Liver (tissue), 9 donors: ENCODE measurements around the gene PSORS1C1. TPM values are rescaled to one million over a fixed set of nuclear protein-coding genes. Genes with fewer than 3 reads are reported as not detected.
A peak's percentile ranks its signal among the peaks of the same experiment; 100 is the strongest.

Experiments
- DNase-seq: peaks from one replicate; pipeline ENCODE4 v3.0.0-alpha.2; 2017; ENCODE audit warnings: low spot score
- H3K27ac ChIP-seq, 2 donors: one replicate each; pipeline ENCODE4 v1.7.0; 2013; ENCODE audit warnings: inconsistent platforms in 2 of 2, low read length in 2 of 2, control low read depth in 1 of 2, low read depth in 1 of 2, mild to moderate bottlenecking in 1 of 2
- H3K27me3 ChIP-seq, 4 donors: one replicate each; pipeline versions ENCODE4 v1.6.1 to v1.7.0; 2013; ENCODE audit warnings: low read length in 3 of 4, inconsistent platforms in 1 of 4, mild to moderate bottlenecking in 1 of 4, moderate library complexity in 1 of 4; ENCODE audit not compliant: control insufficient read depth in 4 of 4, insufficient read depth in 4 of 4
- H3K36me3 ChIP-seq, 4 donors: one replicate each; pipeline versions ENCODE4 v1.6.1 to v1.7.0; 2013; ENCODE audit warnings: low read length in 3 of 4, mild to moderate bottlenecking in 3 of 4, low read depth in 1 of 4, moderate library complexity in 1 of 4; ENCODE audit not compliant: control insufficient read depth in 4 of 4, insufficient read depth in 3 of 4
- H3K4me1 ChIP-seq, 4 donors: one replicate each; pipeline versions ENCODE4 v1.6.1 to v1.7.0; 2013; ENCODE audit warnings: low read length in 3 of 4, mild to moderate bottlenecking in 3 of 4, moderate library complexity in 1 of 4; ENCODE audit not compliant: control insufficient read depth in 4 of 4, insufficient read depth in 4 of 4
- H3K4me3 ChIP-seq, 3 donors: one replicate each; pipeline versions ENCODE4 v1.6.1 to v1.7.0; 2013; ENCODE audit warnings: low read length in 3 of 3, control low read depth in 1 of 3, low read depth in 1 of 3, mild to moderate bottlenecking in 1 of 3
- H3K9ac ChIP-seq, 2 donors: one replicate each; pipeline ENCODE4 v1.7.0; 2013; ENCODE audit warnings: low read length in 2 of 2, mild to moderate bottlenecking in 2 of 2, moderate library complexity in 2 of 2, control low read depth in 1 of 2, low read depth in 1 of 2
- H3K9me3 ChIP-seq, 4 donors: one replicate each; pipeline versions ENCODE4 v1.6.1 to v1.7.0; 2013; ENCODE audit warnings: low read length in 3 of 4; ENCODE audit not compliant: control insufficient read depth in 4 of 4
- ATF3 ChIP-seq: IDR thresholded peaks from 2 replicates; pipeline ENCODE4 v1.6.1; 2016; ENCODE audit warnings: antibody characterized with exemption
- EGR1 ChIP-seq, 2 donors: IDR thresholded peaks; 2 replicates each; pipeline ENCODE4 v1.6.1; 2016 to 2018; ENCODE audit warnings: antibody characterized with exemption in 2 of 2, low read depth in 2 of 2
- GABPA ChIP-seq, 2 donors: IDR thresholded peaks in 1 of 2; conservative IDR thresholded peaks in 1 of 2; 2 replicates each; pipeline ENCODE4 v1.6.1; 2016; ENCODE audit warnings: antibody characterized with exemption in 2 of 2, mild to moderate bottlenecking in 1 of 2, moderate library complexity in 1 of 2
- HNF4A ChIP-seq, 2 donors: conservative IDR thresholded peaks; 2 replicates each; pipeline ENCODE4 v1.6.1; 2016; ENCODE audit warnings: antibody characterized with exemption in 2 of 2, mild to moderate bottlenecking in 2 of 2
- HNF4G ChIP-seq: IDR thresholded peaks from 2 replicates; pipeline ENCODE4 v1.6.1; 2016; ENCODE audit warnings: antibody characterized with exemption
- JUND ChIP-seq, 2 donors: IDR thresholded peaks; 2 replicates each; pipeline ENCODE4 v1.6.1; 2016; ENCODE audit warnings: antibody characterized with exemption in 2 of 2
- MAX ChIP-seq: IDR thresholded peaks from 2 replicates; pipeline ENCODE4 v1.6.1; 2016; ENCODE audit warnings: antibody characterized with exemption
- NR2F2 ChIP-seq: IDR thresholded peaks from 2 replicates; pipeline ENCODE4 v1.6.1; 2016; ENCODE audit warnings: antibody characterized with exemption
- RAD21 ChIP-seq, 2 donors: IDR thresholded peaks; 2 replicates each; pipeline ENCODE4 v1.6.1; 2016; ENCODE audit warnings: antibody characterized with exemption in 2 of 2, mild to moderate bottlenecking in 2 of 2
- SP1 ChIP-seq: IDR thresholded peaks from 2 replicates; pipeline ENCODE4 v1.6.1; 2018; ENCODE audit warnings: antibody characterized with exemption, mild to moderate bottlenecking
- YY1 ChIP-seq: IDR thresholded peaks from 2 replicates; pipeline ENCODE4 v1.6.1; 2016; ENCODE audit warnings: antibody characterized with exemption, mild to moderate bottlenecking
- ZBTB33 ChIP-seq: IDR thresholded peaks from 2 replicates; pipeline ENCODE4 v1.6.1; 2016; ENCODE audit warnings: antibody characterized with exemption
- WGBS: extraction: QIAGEN DNeasy Blood & Tissue Kit; methylation state at CpG from one replicate; pipeline ENCODE4 v1.1.7; 2013; 5-methylcytosine and 5-hydroxymethylcytosine counted together
- polyA plus RNA-seq, 2 donors: library from polyadenylated mRNA; stranded (reverse) in 1 of 2; unstranded in 1 of 2; fragments of 200-250 nt in 1 of 2; fragments of >200 nt in 1 of 2; fragmentation: Nextera tagmentation in 1 of 2; extraction: Ambion mirVana in 1 of 2; gene quantifications; one replicate each; pipeline versions ENCODE4 v1.2.1 to v1.2.3, GENCODE V29; 2013 to 2015
- total RNA-seq, 2 donors: library from RNA; depleted of rRNA; stranded (reverse); fragments of >200 nt; gene quantifications; one replicate each; pipeline ENCODE4 v1.2.3, GENCODE V29; 2014
- donor health status: healthy.
- donor health status: healthy.
- donor health status: healthy.
- donor health status: healthy.
- donor health status: healthy.

The PSORS1C1 gene
- total and polyA plus RNA-seq, 4 donors: under 0.01 to 0.08 TPM; not detected in 2

- Histone ChIP-seq H3K27me3 (no peaks in the 10 kb centered on the region), H3K4me1 (peaks cover 3 to 14% (median 11%) of the 10 kb centered on the region in 4 donors), H3K9ac (peak overlapping the region in 1 of 2 donors; percentile 42), H3K27ac (no peak overlapping the region), H3K4me3 (peak overlapping the region; percentile 66 to 74 (median 70)), H3K9me3 (no peaks in the 10 kb centered on the region), H3K36me3 (peaks cover 0 to 7% (median under 1%) of the 10 kb centered on the region in 4 donors)
- 28% methylated on average over 35 of the region's 35 CpGs for WGBS
- DNase-seq: no peak
- TF ChIP-seq SP1: no peak
These were observed 44.6 kb downstream of the PSORS1C1 start for GRCh38 chr6:31158863-31159855.

- Histone ChIP-seq H3K9me3 (no peaks in the 10 kb centered on the region), H3K4me1 (peaks cover 3 to 14% (median 11%) of the 10 kb centered on the region in 4 donors), H3K27ac (no peak overlapping the region), H3K27me3 (no peaks in the 10 kb centered on the region), H3K36me3 (no peaks in the 10 kb centered on the region), H3K4me3 (no peak overlapping the region), H3K9ac (no peak overlapping the region)
- 94% methylated on average over 19 of the region's 19 CpGs for WGBS
- no peak for TF ChIP-seq HNF4G
- no peak for TF ChIP-seq JUND (IDR thresholded peaks at IDR 0.05)
- TF ChIP-seq RAD21 (IDR thresholded peaks at IDR 0.05): no peak
- TF ChIP-seq YY1: no peak
- no peak for TF ChIP-seq GABPA (IDR thresholded peaks at IDR 0.05 in 1 of 2, conservative IDR thresholded peaks at IDR 0.05 in 1 of 2)
- TF ChIP-seq EGR1 (IDR thresholded peaks at IDR 0.05; ENCODE audit: low read depth in 2 of 2): no peak
- TF ChIP-seq ATF3: no peak
- TF ChIP-seq NR2F2: no peak
- no peak for TF ChIP-seq HNF4A (conservative IDR thresholded peaks at IDR 0.05)
- no peak for TF ChIP-seq ZBTB33
- DNase-seq: no peak
These were observed 46.9 kb downstream of the PSORS1C1 start for GRCh38 chr6:31161216-31162126.

GRCh38 chr6:31162463-31163165 is 48.0 kb downstream of the PSORS1C1 start:
- H3K4me1 ChIP-seq: peaks cover 3 to 11% (median 8%) of the 10 kb centered on the region in 4 donors
- H3K9ac ChIP-seq: no peak overlapping the region
- 90% methylated on average over 13 of the region's 13 CpGs for WGBS
- no peak overlapping the region for H3K4me3 ChIP-seq
- no peaks in the 10 kb centered on the region for H3K27me3 ChIP-seq
- H3K27ac ChIP-seq: no peak overlapping the region
- H3K9me3 ChIP-seq: no peaks in the 10 kb centered on the region
- no peak for DNase-seq
- TF ChIP-seq MAX: no peak
- no peak for TF ChIP-seq JUND (IDR thresholded peaks at IDR 0.05)
- H3K36me3 ChIP-seq: no peaks in the 10 kb centered on the region
